Measurements from ENCODE around the gene BRME1.

The BRME1 gene

DNA sequence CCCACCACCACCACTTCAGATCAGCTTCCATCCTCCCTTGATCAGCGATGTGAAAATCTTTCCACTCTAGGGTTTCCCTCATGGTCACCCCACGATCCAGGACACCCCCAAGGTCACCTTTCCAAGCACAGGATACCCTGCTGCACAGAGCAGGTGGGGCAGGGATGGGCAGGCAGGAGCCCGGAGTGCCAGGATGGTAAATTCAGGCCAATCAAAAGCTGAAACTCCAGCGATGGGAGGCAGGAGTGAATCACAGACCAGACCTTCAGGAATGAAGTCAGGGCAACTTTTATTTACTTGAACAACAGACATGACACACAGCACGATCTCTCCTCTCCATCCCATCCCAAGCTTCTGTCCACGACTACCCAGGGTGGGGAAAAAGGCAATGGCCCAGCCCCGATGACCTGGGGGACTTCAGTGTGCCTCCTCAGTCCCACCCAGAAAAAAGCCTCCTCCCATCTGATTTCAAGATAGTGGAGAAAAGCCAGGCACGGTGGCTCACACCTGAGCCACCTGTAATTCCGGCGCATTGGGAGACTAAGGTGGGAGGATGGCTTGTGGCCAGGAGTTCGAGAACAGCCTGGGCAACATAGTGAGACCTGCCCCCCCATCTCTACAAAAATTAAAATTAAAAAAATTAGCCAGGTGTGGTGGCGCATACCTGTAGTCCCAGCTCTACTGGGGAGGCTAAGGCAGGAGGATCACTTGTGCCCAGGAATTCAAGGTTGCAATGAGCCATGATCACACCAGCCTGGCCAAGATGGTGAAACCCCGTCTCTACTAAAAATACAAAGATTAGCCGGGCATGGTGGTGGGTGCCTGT, 71.5 kb downstream of the BRME1 start:
- no peak for FAIRE-seq
- DNase-seq (ENCODE audit: insufficient read length, low spot score), result no peak

DNA sequence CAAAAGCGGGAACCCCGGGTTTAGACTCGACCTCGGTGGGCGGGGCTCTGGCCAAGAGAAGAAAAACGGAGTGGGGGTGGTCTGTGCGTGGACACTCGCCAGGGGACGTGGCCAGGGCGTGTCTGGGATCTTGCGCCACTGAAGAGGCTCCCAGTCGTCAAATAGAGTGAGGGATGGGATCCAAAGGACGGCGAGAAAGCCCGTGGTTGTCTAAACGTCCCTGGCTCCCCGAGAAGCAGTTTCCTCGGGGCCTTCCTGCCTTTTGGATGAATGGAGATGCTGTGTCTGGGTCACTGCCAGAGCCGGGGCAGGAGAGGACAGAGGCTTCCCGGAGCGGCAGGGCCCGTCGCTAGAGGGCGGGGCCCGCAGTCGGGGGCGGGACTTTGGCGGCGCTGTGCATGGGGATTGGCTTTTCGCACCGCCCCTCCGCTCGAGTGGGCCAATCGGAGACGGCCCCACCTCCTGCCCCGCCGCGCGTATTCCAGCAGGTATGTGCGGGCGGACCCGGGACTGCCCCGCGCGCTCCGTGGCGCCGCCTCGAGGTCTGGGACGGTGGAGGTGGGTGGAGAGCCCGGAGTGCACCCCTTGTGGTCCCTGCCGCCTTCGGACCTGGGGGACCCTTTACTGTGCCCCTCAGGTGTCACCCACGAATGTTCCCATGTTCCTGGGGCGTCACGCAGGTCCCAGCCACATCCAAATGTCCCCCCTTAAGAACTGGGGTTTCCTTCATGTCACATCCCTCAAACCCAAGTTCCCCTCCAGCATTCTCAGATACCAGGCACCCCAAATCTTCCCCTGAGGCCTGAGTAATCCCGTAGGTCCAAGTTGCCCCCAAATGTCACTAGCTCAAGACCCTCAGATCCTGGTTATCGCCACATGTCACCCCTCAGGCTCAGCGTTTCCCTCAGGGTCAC, 72.3 kb downstream of the BRME1 start:
- DNase-seq (ENCODE audit: insufficient read length, low spot score) (peak; percentile 99), FAIRE-seq (peak; percentile 92)
